ENCODE data around the gene ROBO1. TPM values are rescaled to one million over a fixed set of nuclear protein-coding genes. Genes with fewer than 3 reads are reported as not detected.

ROBO1 gene
- total RNA-seq, 1 donor from 2014 or later, result 66.5 TPM

DNA sequence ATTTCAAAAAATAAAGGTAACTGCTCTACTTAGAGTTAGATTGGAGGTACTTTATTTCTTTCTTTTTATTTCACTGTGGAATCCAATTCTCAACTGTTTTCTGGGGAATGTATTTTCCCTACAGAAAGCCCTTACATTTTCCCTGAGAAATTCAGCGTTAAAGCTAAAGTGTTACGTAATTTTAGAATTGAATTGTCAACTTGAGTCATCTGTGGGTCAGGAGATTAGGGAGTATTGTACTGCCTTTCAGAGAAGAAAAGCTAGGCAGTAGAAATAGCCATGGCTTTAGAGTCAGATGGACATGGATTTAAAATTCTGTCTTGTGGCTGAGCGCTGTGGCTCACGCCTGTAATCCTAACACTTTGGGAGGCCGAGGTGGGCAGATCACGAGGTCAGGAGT lies 728.6 kb downstream of the ROBO1 start:
- Histone ChIP-seq H3K4me1 (no peaks in the 10 kb centered on the region), H3K9me3 (no peaks in the 10 kb centered on the region), H3K4me3 (no peak overlapping the region), H3K27ac (no peak overlapping the region), H3K27me3 (no peaks in the 10 kb centered on the region), H3K36me3 (no peaks in the 10 kb centered on the region)
- intact Hi-C loops (cut with DNase I), result no loop called here
- no peak for TF ChIP-seq POLR2AphosphoS5 (IDR thresholded peaks at IDR 0.05; ENCODE audit: insufficient read depth in 1 of 2, low read depth in 1 of 2)
- TF ChIP-seq, protein P1, sequence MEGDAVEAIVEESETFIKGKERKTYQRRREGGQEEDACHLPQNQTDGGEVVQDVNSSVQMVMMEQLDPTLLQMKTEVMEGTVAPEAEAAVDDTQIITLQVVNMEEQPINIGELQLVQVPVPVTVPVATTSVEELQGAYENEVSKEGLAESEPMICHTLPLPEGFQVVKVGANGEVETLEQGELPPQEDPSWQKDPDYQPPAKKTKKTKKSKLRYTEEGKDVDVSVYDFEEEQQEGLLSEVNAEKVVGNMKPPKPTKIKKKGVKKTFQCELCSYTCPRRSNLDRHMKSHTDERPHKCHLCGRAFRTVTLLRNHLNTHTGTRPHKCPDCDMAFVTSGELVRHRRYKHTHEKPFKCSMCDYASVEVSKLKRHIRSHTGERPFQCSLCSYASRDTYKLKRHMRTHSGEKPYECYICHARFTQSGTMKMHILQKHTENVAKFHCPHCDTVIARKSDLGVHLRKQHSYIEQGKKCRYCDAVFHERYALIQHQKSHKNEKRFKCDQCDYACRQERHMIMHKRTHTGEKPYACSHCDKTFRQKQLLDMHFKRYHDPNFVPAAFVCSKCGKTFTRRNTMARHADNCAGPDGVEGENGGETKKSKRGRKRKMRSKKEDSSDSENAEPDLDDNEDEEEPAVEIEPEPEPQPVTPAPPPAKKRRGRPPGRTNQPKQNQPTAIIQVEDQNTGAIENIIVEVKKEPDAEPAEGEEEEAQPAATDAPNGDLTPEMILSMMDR (IDR thresholded peaks at IDR 0.05), result no peak
- TF ChIP-seq POLR2A (IDR thresholded peaks at IDR 0.05), result no peak
- DNase-seq (ENCODE audit: extremely low spot score in 2 of 2), result no peak

DNA sequence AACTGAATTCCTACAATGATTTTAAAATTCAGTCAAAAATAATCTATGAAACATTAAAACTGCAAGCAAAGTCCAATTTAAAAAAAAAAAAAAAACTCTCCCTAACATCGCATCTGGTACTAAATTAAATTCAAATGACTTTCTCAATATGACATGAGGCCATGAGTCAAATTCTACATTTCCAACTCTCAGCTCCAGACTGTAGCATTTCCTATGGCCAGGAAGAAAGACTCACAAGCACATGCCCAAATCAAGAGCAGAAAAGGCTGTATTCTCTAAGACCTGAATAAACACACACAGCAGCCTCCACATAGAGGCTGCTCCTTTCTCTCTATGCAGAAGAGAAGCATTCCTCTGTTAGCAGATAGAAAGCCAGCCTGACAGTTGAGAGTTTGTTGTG lies 729.2 kb downstream of the ROBO1 start:
- intact Hi-C loops (cut with DNase I), result no loop called here
- Histone ChIP-seq H3K27ac (no peak overlapping the region), H3K9me3 (no peaks in the 10 kb centered on the region), H3K27me3 (no peaks in the 10 kb centered on the region), H3K4me3 (no peak overlapping the region), H3K4me1 (no peaks in the 10 kb centered on the region), H3K36me3 (no peaks in the 10 kb centered on the region)
- TF ChIP-seq, protein P1 (IDR thresholded peaks at IDR 0.05), result no peak
- TF ChIP-seq POLR2A (IDR thresholded peaks at IDR 0.05), result no peak
- TF ChIP-seq POLR2AphosphoS5 (IDR thresholded peaks at IDR 0.05; ENCODE audit: insufficient read depth in 1 of 2, low read depth in 1 of 2), result no peak
- no peak for DNase-seq (ENCODE audit: extremely low spot score in 2 of 2)

DNA sequence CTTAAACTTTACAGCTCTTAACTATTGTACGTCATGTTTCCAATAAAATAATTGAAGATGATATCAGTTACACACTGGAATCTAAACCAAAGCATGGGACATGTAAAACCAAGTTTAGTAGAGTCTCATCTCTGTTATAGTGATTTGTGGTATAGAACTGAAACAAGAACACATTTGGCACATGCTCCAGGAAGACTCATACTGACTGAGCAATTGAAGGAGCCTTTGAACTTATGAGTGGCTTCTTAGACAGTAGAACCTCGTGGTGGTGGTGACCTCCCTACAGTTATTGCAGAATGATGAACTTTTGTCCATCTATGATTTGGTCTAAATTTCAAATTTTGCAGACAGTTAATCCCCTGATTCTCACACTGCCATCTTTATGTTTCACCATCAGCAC lies 729.7 kb downstream of the ROBO1 start:
- Histone ChIP-seq H3K27me3 (no peaks in the 10 kb centered on the region), H3K36me3 (no peaks in the 10 kb centered on the region), H3K9me3 (no peaks in the 10 kb centered on the region), H3K4me1 (no peaks in the 10 kb centered on the region), H3K4me3 (no peak overlapping the region), H3K27ac (no peak overlapping the region)
- DNase-seq (ENCODE audit: extremely low spot score in 2 of 2), result no peak
- no peak for TF ChIP-seq POLR2A (IDR thresholded peaks at IDR 0.05)
- TF ChIP-seq, protein P1 (IDR thresholded peaks at IDR 0.05), result no peak
- no peak for TF ChIP-seq POLR2AphosphoS5 (IDR thresholded peaks at IDR 0.05; ENCODE audit: insufficient read depth in 1 of 2, low read depth in 1 of 2)
- intact Hi-C loops (cut with DNase I), result no loop called here

DNA sequence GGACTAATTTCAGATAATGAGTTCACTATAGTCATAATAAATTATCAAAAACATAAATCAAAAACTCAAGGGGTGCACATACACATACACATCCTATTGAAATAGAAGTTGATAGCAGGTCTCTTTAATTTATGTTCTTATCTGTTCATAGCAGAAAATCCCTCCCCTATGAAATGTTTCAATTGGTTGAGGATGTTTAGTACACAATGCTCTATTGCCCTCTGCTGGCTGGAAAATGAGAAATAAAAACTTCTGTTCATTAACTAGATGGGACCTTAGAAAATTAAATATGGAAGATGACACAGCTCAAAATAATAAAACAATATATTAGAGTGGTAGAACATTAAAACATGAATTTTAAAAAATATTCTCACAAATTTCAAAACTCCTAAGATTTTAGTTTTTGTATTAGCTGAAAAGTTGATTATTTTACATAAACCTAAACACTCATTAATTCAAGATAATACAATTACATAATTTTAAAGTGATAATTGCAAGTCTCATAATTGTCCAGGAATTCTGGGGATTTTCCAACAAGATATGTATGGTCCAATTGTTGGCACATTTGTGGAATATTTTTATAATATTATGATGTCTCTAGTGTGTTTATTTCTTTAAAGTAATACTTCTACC lies 735.0 kb downstream of the ROBO1 start:
- intact Hi-C loops (cut with DNase I), result loop anchor here (5.0 kb wide), 1 partner anchor 366 kb away; no protein-coding TSS in a partner anchor
- Histone ChIP-seq H3K4me3 (no peak overlapping the region), H3K27ac (no peak overlapping the region), H3K4me1 (no peaks in the 10 kb centered on the region), H3K9me3 (no peaks in the 10 kb centered on the region), H3K36me3 (no peaks in the 10 kb centered on the region), H3K27me3 (no peaks in the 10 kb centered on the region)
- no peak for TF ChIP-seq POLR2A (IDR thresholded peaks at IDR 0.05)
- peak in 1 of 2 donors; percentile 22 for TF ChIP-seq POLR2AphosphoS5 (IDR thresholded peaks at IDR 0.05; ENCODE audit: insufficient read depth in 1 of 2, low read depth in 1 of 2)
- TF ChIP-seq, protein P1 (IDR thresholded peaks at IDR 0.05), result peak in 2 of 3 experiments; percentile 59 to 60
- no peak for DNase-seq (ENCODE audit: extremely low spot score in 2 of 2)

DNA sequence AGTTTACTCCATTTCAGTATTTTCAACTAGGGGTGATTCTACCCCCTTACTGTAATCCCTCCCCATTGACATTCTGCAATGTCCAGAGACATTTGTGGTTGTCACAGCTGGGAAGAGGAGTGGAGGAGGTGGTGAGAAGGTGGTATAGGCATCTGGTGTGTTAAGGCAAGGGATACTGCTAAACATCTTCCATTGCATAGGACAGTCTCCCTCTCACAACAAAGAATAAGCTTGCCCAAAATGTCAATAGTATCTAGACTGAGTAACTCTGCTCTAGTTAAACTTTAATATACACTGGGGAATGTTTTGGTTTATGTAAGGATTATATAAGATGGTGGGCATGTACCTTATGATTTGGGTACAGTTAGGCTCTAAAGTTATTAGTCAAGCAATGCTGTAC lies 737.6 kb downstream of the ROBO1 start:
- intact Hi-C loops (cut with DNase I), result loop anchor here (5.0 kb wide), 1 partner anchor 363 kb away; no protein-coding TSS in a partner anchor
- H3K4me1 ChIP-seq, result no peaks in the 10 kb centered on the region
- H3K4me3 ChIP-seq, result no peak overlapping the region
- H3K27ac ChIP-seq, result no peak overlapping the region
- no peaks in the 10 kb centered on the region for H3K9me3 ChIP-seq
- DNase-seq (ENCODE audit: extremely low spot score in 2 of 2), result no peak
- H3K36me3 ChIP-seq, result no peaks in the 10 kb centered on the region
- H3K27me3 ChIP-seq, result no peaks in the 10 kb centered on the region
- TF ChIP-seq POLR2AphosphoS5 (IDR thresholded peaks at IDR 0.05; ENCODE audit: insufficient read depth in 1 of 2, low read depth in 1 of 2) (no peak), POLR2A (IDR thresholded peaks at IDR 0.05) (no peak)
- TF ChIP-seq, protein P1 (IDR thresholded peaks at IDR 0.05), result no peak

Data from vagina (tissue), 2 donors.